Measurements from ENCODE around the gene SPTBN4.

DNA sequence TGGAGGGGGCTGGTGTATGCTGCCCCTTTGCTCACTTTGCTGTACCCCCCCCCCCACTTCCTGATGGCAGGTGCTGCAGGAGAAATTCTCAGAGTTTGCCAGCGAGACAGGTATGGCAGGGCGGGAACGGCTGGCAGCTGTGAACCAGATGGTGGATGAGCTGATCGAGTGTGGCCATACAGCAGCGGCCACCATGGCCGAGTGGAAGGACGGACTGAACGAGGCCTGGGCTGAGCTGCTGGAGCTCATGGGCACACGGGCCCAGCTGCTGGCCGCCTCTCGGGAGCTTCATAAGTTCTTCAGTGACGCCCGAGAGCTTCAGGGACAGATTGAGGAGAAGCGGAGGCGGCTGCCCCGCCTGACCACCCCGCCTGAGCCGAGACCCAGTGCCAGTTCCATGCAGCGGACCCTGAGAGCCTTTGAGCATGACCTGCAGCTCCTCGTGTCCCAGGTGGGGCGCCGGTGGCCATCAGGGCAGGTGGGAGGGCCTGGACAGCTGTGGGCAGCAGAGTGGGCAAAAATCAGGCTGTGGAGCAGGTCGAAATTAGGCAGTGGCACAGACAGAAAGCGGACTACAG is 90.2 kb downstream of the SPTBN4 start:
- TF ChIP-seq EGR1 (IDR thresholded peaks at IDR 0.05) (no peak), EP300 (IDR thresholded peaks at IDR 0.05; ENCODE audit: borderline replicate concordance) (no peak), TAF1 (IDR thresholded peaks at IDR 0.05; ENCODE audit: low read depth) (no peak), CREB1 (IDR thresholded peaks at IDR 0.05; ENCODE audit: low read depth) (no peak), TEAD4 (IDR thresholded peaks at IDR 0.05) (no peak), YY1 (IDR thresholded peaks at IDR 0.05; ENCODE audit: low read depth) (no peak)
- TF ChIP-seq, protein P1, sequence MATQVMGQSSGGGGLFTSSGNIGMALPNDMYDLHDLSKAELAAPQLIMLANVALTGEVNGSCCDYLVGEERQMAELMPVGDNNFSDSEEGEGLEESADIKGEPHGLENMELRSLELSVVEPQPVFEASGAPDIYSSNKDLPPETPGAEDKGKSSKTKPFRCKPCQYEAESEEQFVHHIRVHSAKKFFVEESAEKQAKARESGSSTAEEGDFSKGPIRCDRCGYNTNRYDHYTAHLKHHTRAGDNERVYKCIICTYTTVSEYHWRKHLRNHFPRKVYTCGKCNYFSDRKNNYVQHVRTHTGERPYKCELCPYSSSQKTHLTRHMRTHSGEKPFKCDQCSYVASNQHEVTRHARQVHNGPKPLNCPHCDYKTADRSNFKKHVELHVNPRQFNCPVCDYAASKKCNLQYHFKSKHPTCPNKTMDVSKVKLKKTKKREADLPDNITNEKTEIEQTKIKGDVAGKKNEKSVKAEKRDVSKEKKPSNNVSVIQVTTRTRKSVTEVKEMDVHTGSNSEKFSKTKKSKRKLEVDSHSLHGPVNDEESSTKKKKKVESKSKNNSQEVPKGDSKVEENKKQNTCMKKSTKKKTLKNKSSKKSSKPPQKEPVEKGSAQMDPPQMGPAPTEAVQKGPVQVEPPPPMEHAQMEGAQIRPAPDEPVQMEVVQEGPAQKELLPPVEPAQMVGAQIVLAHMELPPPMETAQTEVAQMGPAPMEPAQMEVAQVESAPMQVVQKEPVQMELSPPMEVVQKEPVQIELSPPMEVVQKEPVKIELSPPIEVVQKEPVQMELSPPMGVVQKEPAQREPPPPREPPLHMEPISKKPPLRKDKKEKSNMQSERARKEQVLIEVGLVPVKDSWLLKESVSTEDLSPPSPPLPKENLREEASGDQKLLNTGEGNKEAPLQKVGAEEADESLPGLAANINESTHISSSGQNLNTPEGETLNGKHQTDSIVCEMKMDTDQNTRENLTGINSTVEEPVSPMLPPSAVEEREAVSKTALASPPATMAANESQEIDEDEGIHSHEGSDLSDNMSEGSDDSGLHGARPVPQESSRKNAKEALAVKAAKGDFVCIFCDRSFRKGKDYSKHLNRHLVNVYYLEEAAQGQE (IDR thresholded peaks at IDR 0.05; ENCODE audit: low read depth), result no peak

Data from Ishikawa (cell line).